MCF 10A (cell line): ENCODE results near the gene SCGB1D4. TPM values are rescaled to one million over a fixed set of nuclear protein-coding genes. Genes with fewer than 3 reads are reported as not detected.
A peak's percentile ranks its signal among the peaks of the same experiment; 100 is the strongest.

Experiments used
- BruUV-seq: library from RNA; stranded (reverse); fragments of 400-500 nt; replicated peaks from 2 replicates; lab custom pipeline; 2021; lab: Mats Ljungman, UMichigan
- CTCF ChIA-PET: fragments of 300-600 bp; sonication (Branson Sonifier 250); formaldehyde crosslinking; extraction: SDS; loops from one replicate; lab custom pipeline; 2021; ENCODE audit warnings: antibody characterized with exemption, inconsistent platforms; lab: Yijun Ruan, JAX
- POLR2A ChIA-PET: fragments of 300-600, 350-650 bp; sonication (Branson Sonifier 250); formaldehyde crosslinking; extraction: SDS; loops from one replicate; lab custom pipeline; 2020; ENCODE audit warnings: antibody characterized with exemption, inconsistent platforms; lab: Yijun Ruan, JAX
- DNase-seq: peaks from one replicate; pipeline ENCODE4 v3.0.0-alpha.2; 2018; ENCODE audit not compliant: unreplicated experiment
- H3K27ac Mint-ChIP-seq: one replicate; pipeline ENCODE4 v1.8.0; 2022; ENCODE audit warnings: mild to moderate bottlenecking, low read depth, mixed read lengths; ENCODE audit not compliant: unreplicated experiment
- H3K27me3 Mint-ChIP-seq: one replicate; pipeline ENCODE4 v1.8.0; 2022; ENCODE audit warnings: mixed read lengths; ENCODE audit not compliant: insufficient read depth, unreplicated experiment
- H3K36me3 Mint-ChIP-seq: one replicate; pipeline ENCODE4 v1.8.0; 2022; ENCODE audit warnings: mild to moderate bottlenecking, moderate library complexity, mixed read lengths; ENCODE audit not compliant: insufficient read depth, unreplicated experiment
- H3K4me1 Mint-ChIP-seq: one replicate; pipeline ENCODE4 v1.8.0; 2022; ENCODE audit warnings: mixed read lengths; ENCODE audit not compliant: insufficient read depth, unreplicated experiment
- H3K4me3 Mint-ChIP-seq: one replicate; pipeline ENCODE4 v1.8.0; 2022; ENCODE audit warnings: mild to moderate bottlenecking, moderate library complexity, mixed read lengths; ENCODE audit not compliant: unreplicated experiment
- H3K9me3 Mint-ChIP-seq: one replicate; pipeline ENCODE4 v1.8.0; 2022; ENCODE audit warnings: mixed read lengths; ENCODE audit not compliant: unreplicated experiment
- CTCF ChIP-seq: fragments of 200-600 bp; IDR thresholded peaks from one replicate; pipeline ENCODE4 v1.8.0; 2022; ENCODE audit warnings: antibody characterized with exemption, mild to moderate bottlenecking; ENCODE audit not compliant: unreplicated experiment
- intact Hi-C: fragments of 100-400 bp; cut with micrococcal nuclease; formaldehyde crosslinking; loops from 2 replicates; pipeline ENCODE4 v1.14.1; 2022
- total RNA-seq: library from RNA; stranded (reverse); gene quantifications from 2 replicates; pipeline ENCODE4 v1.2.3, GENCODE V29; 2022

SCGB1D4 gene
- total RNA-seq, 1 experiment from 2014 or later = not detected

DNA sequence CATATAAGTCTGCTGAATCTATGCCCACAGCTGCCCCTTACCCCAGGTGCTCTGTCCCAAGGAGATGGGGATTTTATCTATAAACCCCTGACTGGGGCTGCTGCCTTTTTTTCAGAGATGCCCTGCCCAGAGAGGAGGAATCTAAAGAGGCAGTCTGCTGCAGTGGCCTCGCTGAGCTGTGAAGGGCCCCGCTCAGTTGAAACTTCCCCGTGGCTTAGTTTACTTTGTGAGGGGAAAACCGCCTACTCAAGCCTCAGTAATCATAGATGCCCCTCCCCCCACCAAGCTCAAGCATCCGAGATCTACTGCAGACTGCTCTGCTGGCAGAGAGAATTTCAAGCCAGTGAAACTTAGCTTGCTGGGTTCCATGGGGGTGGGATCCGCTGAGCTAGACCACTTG is 7.4 kb upstream of the SCGB1D4 start:
- Mint-ChIP-seq H3K4me3 (no peak overlapping the region), H3K4me1 (peaks cover 6% of the 10 kb centered on the region), H3K36me3 (no peaks in the 10 kb centered on the region), H3K9me3 (peaks cover 7% of the 10 kb centered on the region), H3K27ac (no peak overlapping the region), H3K27me3 (peaks cover 37% of the 10 kb centered on the region)
- no peak for TF ChIP-seq CTCF
- POLR2A ChIA-PET = interaction anchor here (0.7 kb wide), 1 partner anchor 453 kb away, joined by 3 read pairs; no protein-coding TSS in a partner anchor
- CTCF ChIA-PET = interaction anchor here (1.0 to 1.5 kb wide), 2 partner anchors 64 to 89 kb away, joined by 5 read pairs; partner anchors contain the start of gene SCGB1D2
- BruUV-seq = no TSS peak
- intact Hi-C loops = no loop called here
- DNase-seq = no peak

DNA sequence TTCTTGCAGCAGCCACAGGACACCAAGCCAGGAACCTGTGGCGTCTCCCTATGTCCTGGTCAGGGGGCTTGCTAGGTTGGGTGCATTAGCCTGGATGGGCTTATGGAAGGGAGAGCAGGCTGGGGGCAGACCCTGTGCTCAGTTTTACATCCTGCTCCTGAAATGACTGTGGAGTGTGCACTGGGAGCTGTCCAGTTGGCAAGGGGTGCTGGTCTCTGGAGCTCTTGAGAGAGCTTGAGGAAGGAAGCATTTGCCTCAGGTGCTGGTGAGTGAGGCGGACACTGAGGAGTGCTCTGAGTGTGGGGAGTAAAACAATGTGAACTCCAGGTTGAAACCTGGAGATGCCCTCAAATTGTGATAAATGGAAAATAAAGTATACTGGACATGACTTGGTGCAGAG is 3.4 kb downstream of the SCGB1D4 start:
- H3K9me3 Mint-ChIP-seq = no peaks in the 10 kb centered on the region
- POLR2A ChIA-PET = no interaction called here
- no peaks in the 10 kb centered on the region for H3K36me3 Mint-ChIP-seq
- no peaks in the 10 kb centered on the region for H3K4me1 Mint-ChIP-seq
- peak; percentile 31 for DNase-seq
- H3K4me3 Mint-ChIP-seq = no peak overlapping the region
- CTCF ChIA-PET = no interaction called here
- intact Hi-C loops = no loop called here
- H3K27me3 Mint-ChIP-seq = peaks cover 45% of the 10 kb centered on the region
- no peak overlapping the region for H3K27ac Mint-ChIP-seq
- no peak for TF ChIP-seq CTCF
- no TSS peak for BruUV-seq

GRCh38 chr11:62280452-62280851 is 18.4 kb downstream of the SCGB1D4 start:
- Mint-ChIP-seq H3K4me3 (no peak overlapping the region), H3K36me3 (no peaks in the 10 kb centered on the region), H3K9me3 (no peaks in the 10 kb centered on the region), H3K27me3 (peaks cover 12% of the 10 kb centered on the region), H3K4me1 (peaks cover 1% of the 10 kb centered on the region), H3K27ac (no peak overlapping the region)
- TF ChIP-seq CTCF = no peak
- DNase-seq = no peak
- ChIA-PET CTCF (interaction anchor here (0.8 kb wide), 1 partner anchor 16 kb away, joined by 5 read pairs; no protein-coding TSS in a partner anchor), POLR2A (no interaction called here)
- BruUV-seq = no TSS peak
- intact Hi-C loops = no loop called here

DNA sequence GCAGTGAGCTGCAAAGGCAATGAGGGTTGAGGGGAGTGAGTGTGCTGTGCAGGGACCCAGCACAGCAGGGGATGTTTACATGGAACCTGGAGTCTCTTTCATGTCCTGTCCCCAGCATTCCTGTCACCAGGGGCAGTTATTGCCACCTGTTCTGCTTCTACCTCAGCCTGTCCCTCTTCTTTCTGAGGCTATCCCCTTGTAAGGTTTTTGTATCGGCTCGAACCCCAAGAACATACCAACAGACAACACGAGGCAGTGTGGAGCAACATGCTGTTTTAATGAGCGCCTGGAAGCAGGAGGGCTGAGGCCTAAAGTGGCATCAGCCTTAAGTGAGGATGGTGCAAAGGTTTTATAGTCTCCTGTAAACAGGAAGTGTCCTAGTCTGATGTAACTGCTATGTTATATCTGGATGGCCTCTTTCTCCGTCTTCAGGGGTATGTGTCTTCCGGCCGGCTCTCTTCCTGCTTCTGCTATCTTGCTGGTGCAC is 25.0 kb downstream of the SCGB1D4 start:
- Mint-ChIP-seq H3K27ac (no peak overlapping the region), H3K9me3 (no peaks in the 10 kb centered on the region), H3K4me3 (no peak overlapping the region), H3K4me1 (peaks cover 5% of the 10 kb centered on the region), H3K36me3 (no peaks in the 10 kb centered on the region), H3K27me3 (peaks cover 22% of the 10 kb centered on the region)
- ChIA-PET CTCF (no interaction called here), POLR2A (no interaction called here)
- intact Hi-C loops = no loop called here
- no peak for TF ChIP-seq CTCF
- BruUV-seq = no TSS peak
- no peak for DNase-seq
